ENCODE measurements around the gene DYRK3.
A peak's percentile ranks its signal among the peaks of the same experiment; 100 is the strongest.

The DYRK3 gene

GRCh38 chr1:206685769-206686477 is 50.6 kb downstream of the DYRK3 start:
- Mint-ChIP-seq H3K27ac (peak overlapping the region; percentile 79 to 99 (median 86)), H3K36me3 (ENCODE audit: low read depth) (no peaks in the 10 kb centered on the region), H3K4me1 (peaks cover 47% of the 10 kb centered on the region), H3K27me3 (ENCODE audit: low read depth) (peaks cover 21% of the 10 kb centered on the region), H3K9me3 (no peaks in the 10 kb centered on the region), H3K4me3 (peak overlapping the region; percentile 91 to 99 (median 99))
- no peak for TF ChIP-seq CTCF (IDR thresholded peaks at IDR 0.05; ENCODE audit: unreplicated experiment in 3 of 3)

- H3K4me1 Mint-ChIP-seq: peaks cover 55% of the 10 kb centered on the region
- no peaks in the 10 kb centered on the region for H3K9me3 Mint-ChIP-seq
- H3K36me3 Mint-ChIP-seq (ENCODE audit: low read depth): no peaks in the 10 kb centered on the region
- peaks cover 21% of the 10 kb centered on the region for H3K27me3 Mint-ChIP-seq (ENCODE audit: low read depth)
- TF ChIP-seq CTCF (IDR thresholded peaks at IDR 0.05; ENCODE audit: unreplicated experiment in 3 of 3): no peak
- H3K4me3 Mint-ChIP-seq: peak overlapping the region; percentile 91 to 99 (median 99)
- H3K27ac Mint-ChIP-seq: peak overlapping the region; percentile 79 to 98 (median 86)
Measured at GRCh38 chr1:206686478-206687249, 51.3 kb downstream of the DYRK3 start.

GRCh38 chr1:206687251-206687914 is 52.0 kb downstream of the DYRK3 start:
- Mint-ChIP-seq H3K27me3 (ENCODE audit: low read depth) (peaks cover 21% of the 10 kb centered on the region), H3K4me1 (peaks cover 62% of the 10 kb centered on the region), H3K27ac (peak overlapping the region; percentile 79 to 98 (median 86)), H3K36me3 (ENCODE audit: low read depth) (no peaks in the 10 kb centered on the region), H3K4me3 (peak overlapping the region; percentile 91 to 99 (median 99)), H3K9me3 (no peaks in the 10 kb centered on the region)
- TF ChIP-seq CTCF (IDR thresholded peaks at IDR 0.05; ENCODE audit: unreplicated experiment in 3 of 3): no peak

GRCh38 chr1:206687915-206688442 is 52.6 kb downstream of the DYRK3 start:
- Mint-ChIP-seq H3K4me1 (peaks cover 68% of the 10 kb centered on the region), H3K27ac (peak overlapping the region in 1 of 3 experiments; percentile 52), H3K27me3 (ENCODE audit: low read depth) (peaks cover 15% of the 10 kb centered on the region), H3K4me3 (peak overlapping the region; percentile 91 to 99 (median 99)), H3K9me3 (no peaks in the 10 kb centered on the region), H3K36me3 (ENCODE audit: low read depth) (no peaks in the 10 kb centered on the region)
- TF ChIP-seq CTCF (IDR thresholded peaks at IDR 0.05; ENCODE audit: unreplicated experiment in 3 of 3): no peak

- Mint-ChIP-seq H3K36me3 (ENCODE audit: low read depth) (peaks cover 3% of the 10 kb centered on the region), H3K27ac (peak overlapping the region in 2 of 3 experiments; percentile 18 to 81), H3K4me1 (peaks cover 93% of the 10 kb centered on the region), H3K9me3 (no peaks in the 10 kb centered on the region), H3K4me3 (peak overlapping the region in 1 of 3 experiments; percentile 50), H3K27me3 (ENCODE audit: low read depth) (no peaks in the 10 kb centered on the region)
- no peak for TF ChIP-seq CTCF (IDR thresholded peaks at IDR 0.05; ENCODE audit: unreplicated experiment in 3 of 3)
Measured at GRCh38 chr1:206690516-206690915, 55.2 kb downstream of the DYRK3 start.

All from nephron (organoid).